C4-2B (cell line): Measurements from ENCODE around the gene CDKAL1.

Source experiments
- ZFX ChIP-seq: fragments of 450-650 bp; IDR thresholded peaks from 2 replicates; pipeline ENCODE4 v1.6.1; 2017
- TF ChIP-seq, protein P1 (sequence below): fragments of 450-650 bp; conservative IDR thresholded peaks from 2 replicates; pipeline ENCODE4 v1.5.1; 2017; ENCODE audit warnings: mild to moderate bottlenecking

DNA sequence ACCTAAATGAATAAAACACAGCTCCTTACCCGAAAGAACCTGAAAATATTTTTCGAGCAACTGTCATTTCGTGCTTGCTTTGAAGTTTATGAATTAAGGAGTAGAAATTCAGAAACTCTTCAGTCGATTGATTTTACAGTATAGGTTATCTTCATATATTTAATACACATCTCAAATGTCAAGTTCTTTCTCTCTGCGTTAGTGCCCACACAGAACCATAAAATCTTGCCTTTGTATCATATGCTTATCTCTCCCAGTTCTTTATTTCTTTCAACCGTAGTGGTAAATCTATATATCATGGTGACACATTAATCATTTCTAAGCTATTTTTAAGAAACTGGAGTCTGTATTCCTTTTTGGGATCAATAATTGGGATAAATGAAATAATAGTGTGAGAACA is 397.5 kb downstream of the CDKAL1 start:
- TF ChIP-seq, protein P1, sequence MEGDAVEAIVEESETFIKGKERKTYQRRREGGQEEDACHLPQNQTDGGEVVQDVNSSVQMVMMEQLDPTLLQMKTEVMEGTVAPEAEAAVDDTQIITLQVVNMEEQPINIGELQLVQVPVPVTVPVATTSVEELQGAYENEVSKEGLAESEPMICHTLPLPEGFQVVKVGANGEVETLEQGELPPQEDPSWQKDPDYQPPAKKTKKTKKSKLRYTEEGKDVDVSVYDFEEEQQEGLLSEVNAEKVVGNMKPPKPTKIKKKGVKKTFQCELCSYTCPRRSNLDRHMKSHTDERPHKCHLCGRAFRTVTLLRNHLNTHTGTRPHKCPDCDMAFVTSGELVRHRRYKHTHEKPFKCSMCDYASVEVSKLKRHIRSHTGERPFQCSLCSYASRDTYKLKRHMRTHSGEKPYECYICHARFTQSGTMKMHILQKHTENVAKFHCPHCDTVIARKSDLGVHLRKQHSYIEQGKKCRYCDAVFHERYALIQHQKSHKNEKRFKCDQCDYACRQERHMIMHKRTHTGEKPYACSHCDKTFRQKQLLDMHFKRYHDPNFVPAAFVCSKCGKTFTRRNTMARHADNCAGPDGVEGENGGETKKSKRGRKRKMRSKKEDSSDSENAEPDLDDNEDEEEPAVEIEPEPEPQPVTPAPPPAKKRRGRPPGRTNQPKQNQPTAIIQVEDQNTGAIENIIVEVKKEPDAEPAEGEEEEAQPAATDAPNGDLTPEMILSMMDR, result no peak
- TF ChIP-seq ZFX, result no peak
